PC-9 (cell line): Measurements from ENCODE around the gene PHACTR4.

Experiments used
- CTCF ChIP-seq: fragments of 200-600 bp; sonication (generic); conservative IDR thresholded peaks from 2 replicates; pipeline ENCODE4 v1.6.1; 2017; ENCODE audit warnings: mixed run types, antibody characterized with exemption, mild to moderate bottlenecking, moderate library complexity
- EZH2 ChIP-seq: fragments of 200-600 bp; sonication (generic); IDR thresholded peaks from 2 replicates; pipeline ENCODE4 v1.8.0; 2017; ENCODE audit warnings: antibody characterized with exemption, low read depth

DNA sequence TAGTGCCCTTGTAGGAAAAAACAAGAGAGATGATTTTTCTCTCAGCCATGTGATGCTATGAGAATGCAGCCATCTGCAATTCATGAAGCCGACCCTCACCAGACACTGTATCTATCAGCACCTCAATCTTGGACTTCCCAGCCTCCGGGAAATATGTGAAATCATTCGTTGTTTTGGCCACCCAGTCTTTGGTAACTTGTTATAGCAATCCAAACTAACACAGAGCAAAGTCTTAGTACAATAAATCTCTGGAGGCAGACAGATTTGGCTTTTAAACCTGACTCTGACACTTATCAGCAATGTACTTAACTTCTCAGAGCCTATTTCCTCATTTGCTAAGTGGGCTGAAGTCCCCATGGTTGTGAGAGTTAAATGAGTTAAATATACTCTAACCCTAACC lies 45.8 kb upstream of the PHACTR4 start:
- TF ChIP-seq CTCF: no peak
- no peak for TF ChIP-seq EZH2
